Esophagus (tissue), 2 donors: ENCODE measurements around the gene RGS17. TPM values are rescaled to one million over a fixed set of nuclear protein-coding genes. Genes with fewer than 3 reads are reported as not detected.

Experiments
- polyA plus RNA-seq, 2 donors: library from polyadenylated mRNA; stranded (reverse); fragments of 200-250 nt; gene quantifications; one replicate each; pipeline ENCODE4 v1.2.3, GENCODE V29; 2013
- donor health status: healthy with polysubstance abuse.
- donor health status: Bipolar disorder and iron deficiency.

The RGS17 gene
- polyA plus RNA-seq, 2 donors = 1.1 to 4.1 TPM

Other genes with a start within 250 kb of the RGS17 start
- 1 to 10 TPM; 1.2 to 4.8 TPM for gene FBXO5, start 148.2 kb downstream of the RGS17 start, polyA plus RNA-seq
- 1 to 10 TPM; 6.4 to 7.8 TPM for gene MTRF1L, start 128.6 kb downstream of the RGS17 start, polyA plus RNA-seq